Adipocyte (in vitro differentiated cells): ENCODE data around the gene SIDT1.
"Not testable (repeated sequence)": the region's sequence is repeated elsewhere in the genome, so short reads cannot be mapped to it uniquely, and the experiment has no call there.

ENCODE experiments used
- DNase-seq: peaks from one replicate; pipeline ENCODE4 v3.0.0-alpha.2; 2015; ENCODE audit warnings: low read depth
- H3K27me3 ChIP-seq: replicated peaks from 2 replicates; pipeline ENCODE4 v1.7.0; 2013; ENCODE audit warnings: mild to moderate bottlenecking, low read length, moderate library complexity; ENCODE audit not compliant: control insufficient read depth, insufficient read depth
- H3K36me3 ChIP-seq: 2 replicates; pipeline ENCODE4 v1.7.0; 2013; ENCODE audit warnings: low read length, mild to moderate bottlenecking, moderate library complexity; ENCODE audit not compliant: control insufficient read depth, insufficient read depth, severe bottlenecking
- H3K4me1 ChIP-seq: 2 replicates; pipeline ENCODE4 v1.7.0; 2013; ENCODE audit warnings: mild to moderate bottlenecking, low read length, moderate library complexity; ENCODE audit not compliant: control insufficient read depth, insufficient read depth
- H3K4me3 ChIP-seq: 2 replicates; pipeline ENCODE4 v1.7.0; 2013; ENCODE audit warnings: mild to moderate bottlenecking, low read length, moderate library complexity
- H3K9ac ChIP-seq: 2 replicates; pipeline ENCODE4 v1.7.0; 2013; ENCODE audit warnings: mild to moderate bottlenecking, low read length, moderate library complexity
- H3K9me3 ChIP-seq: 2 replicates; pipeline ENCODE4 v1.7.0; 2013; ENCODE audit warnings: mild to moderate bottlenecking, low read length, moderate library complexity; ENCODE audit not compliant: control insufficient read depth

SIDT1 gene

DNA sequence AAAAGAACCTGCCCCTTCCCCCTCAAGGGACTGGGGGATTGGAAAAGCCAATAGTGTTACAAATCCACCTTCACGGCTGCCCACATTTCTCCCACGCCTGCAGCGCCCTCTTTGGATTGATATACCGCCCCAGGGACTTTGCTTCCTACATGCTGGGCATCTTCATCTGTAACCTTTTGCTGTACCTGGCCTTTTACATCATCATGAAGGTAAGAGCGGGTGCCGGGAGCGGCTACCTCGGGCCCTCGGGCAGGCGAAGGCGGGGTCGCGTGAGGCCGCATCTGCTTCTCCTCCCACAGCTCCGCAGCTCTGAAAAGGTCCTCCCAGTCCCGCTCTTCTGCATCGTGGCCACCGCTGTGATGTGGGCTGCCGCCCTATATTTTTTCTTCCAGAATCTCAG is 91.0 kb downstream of the SIDT1 start:
- Histone ChIP-seq H3K27me3 (peaks cover 12% of the 10 kb centered on the region), H3K9me3 (no peaks in the 10 kb centered on the region), H3K9ac (no peak overlapping the region), H3K4me1 (peaks cover 2% of the 10 kb centered on the region), H3K36me3 (no peaks in the 10 kb centered on the region), H3K4me3 (peak overlapping the region; percentile 37)
- no peak for DNase-seq

DNA sequence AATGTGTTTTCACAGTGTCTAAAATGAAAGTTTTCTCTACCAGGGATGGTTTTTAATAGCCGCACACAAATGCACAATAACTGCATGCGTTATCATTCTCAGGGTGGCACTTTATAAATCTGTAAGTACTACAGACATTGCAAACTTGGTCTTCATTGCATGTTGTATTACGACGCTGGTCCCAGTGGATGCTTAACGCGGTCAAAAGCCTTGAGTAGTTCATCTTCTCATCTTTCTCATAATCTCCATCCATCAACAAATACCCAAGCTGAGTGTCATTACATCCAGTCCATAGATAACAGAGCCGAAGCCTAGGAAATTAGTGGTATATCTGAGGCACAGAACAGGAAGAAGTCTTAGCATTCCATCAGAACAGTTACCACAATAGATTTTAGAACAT is 91.5 kb downstream of the SIDT1 start:
- Histone ChIP-seq H3K36me3 (no peaks in the 10 kb centered on the region), H3K4me1 (peaks cover 2% of the 10 kb centered on the region), H3K27me3 (peaks cover 12% of the 10 kb centered on the region), H3K9me3 (no peaks in the 10 kb centered on the region), H3K9ac (no peak overlapping the region), H3K4me3 (peak overlapping the region; percentile 37)
- no peak for DNase-seq

DNA sequence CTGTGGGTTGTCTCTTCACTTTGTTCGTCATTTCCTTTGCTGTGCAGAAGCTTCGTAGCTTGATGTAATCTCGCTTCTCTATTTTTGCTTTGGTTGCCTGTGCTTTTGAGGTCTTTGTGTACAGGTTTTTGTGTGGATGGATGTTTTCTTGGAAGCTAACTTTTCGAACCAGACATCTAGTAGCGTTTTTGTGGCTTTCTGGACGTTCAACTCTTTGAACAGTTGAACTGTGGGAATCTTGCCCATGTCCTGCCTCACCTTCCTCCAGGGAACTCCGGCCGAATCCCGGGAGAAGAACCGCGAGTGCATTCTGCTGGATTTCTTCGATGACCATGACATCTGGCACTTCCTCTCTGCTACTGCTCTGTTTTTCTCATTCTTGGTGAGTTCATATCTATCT is 93.5 kb downstream of the SIDT1 start:
- Histone ChIP-seq H3K36me3 (no peaks in the 10 kb centered on the region), H3K27me3 (peaks cover 12% of the 10 kb centered on the region), H3K4me1 (peaks cover 2% of the 10 kb centered on the region), H3K9ac (no peak overlapping the region), H3K4me3 (no peak overlapping the region), H3K9me3 (no peaks in the 10 kb centered on the region)
- no peak for DNase-seq

DNA sequence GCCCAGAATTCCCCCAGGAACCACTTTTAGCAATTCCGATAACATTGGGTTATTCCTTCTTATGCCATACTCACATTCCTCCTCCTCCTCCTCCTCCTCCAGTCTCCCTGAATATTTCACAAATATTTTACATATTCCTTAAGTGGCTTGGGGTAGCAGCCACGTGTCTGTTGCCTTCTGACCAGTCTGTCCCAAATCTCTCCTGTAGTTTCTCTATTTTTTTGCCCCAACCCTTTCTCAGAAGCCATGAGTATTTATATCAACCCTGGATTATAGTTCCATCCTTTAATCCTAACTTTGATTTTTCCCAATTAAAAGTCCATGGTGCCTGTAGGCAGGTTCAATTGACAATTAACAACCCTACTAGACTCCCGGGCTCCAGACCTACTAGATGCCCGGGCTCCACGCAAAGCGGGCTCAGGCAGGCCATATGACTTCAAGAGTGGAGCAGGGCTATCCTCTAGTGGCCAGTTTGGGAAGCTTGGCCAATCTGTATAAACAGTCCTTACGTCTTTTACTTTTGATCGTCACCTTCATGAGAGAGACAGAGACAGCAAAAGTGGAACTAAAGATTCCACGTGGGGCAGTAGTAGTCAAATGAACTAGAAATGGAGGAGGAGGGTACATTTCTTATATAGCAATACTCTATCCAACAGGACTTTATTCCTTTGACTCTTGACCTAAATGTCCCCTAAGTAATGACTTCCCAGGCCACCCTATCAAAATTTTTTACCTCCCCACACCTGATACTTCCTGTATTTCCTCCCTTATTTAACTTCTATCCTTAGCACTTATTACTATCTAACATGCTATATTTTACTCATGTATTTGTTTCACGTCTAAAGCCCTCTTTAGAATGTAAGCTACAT is 94.4 kb downstream of the SIDT1 start:
- Histone ChIP-seq H3K36me3 (no peaks in the 10 kb centered on the region), H3K27me3 (peaks cover 12% of the 10 kb centered on the region), H3K9me3 (no peaks in the 10 kb centered on the region), H3K4me1 (peaks cover 2% of the 10 kb centered on the region), H3K4me3 (peak overlapping the region; percentile 60), H3K9ac (peak overlapping the region; percentile 33)
- DNase-seq = peak; percentile 83

DNA sequence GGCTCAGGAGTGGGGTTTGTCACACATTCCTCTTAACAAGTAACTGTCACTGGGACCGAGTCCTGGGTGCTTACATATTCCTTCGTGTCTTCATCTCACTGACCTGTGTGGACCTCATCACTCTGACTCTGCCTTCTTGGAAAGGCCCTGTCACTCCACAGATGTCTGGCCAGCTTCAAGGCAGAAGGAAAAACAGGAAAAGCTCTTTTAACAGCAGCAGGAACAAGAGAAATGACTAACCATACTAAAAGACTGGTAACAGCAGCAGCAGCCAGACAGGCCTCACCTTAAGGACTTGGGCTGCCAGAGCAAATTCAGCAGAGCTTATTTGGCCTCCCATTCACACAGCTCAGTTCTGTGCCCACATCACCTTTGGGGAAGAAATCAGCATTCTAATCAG is 96.0 kb downstream of the SIDT1 start:
- peaks cover 10% of the 10 kb centered on the region for H3K27me3 ChIP-seq
- H3K9ac ChIP-seq = no peak overlapping the region
- H3K4me3 ChIP-seq = no peak overlapping the region
- no peak for DNase-seq
- H3K9me3 ChIP-seq = no peaks in the 10 kb centered on the region
- H3K4me1 ChIP-seq = peaks cover 2% of the 10 kb centered on the region
- H3K36me3 ChIP-seq = no peaks in the 10 kb centered on the region

DNA sequence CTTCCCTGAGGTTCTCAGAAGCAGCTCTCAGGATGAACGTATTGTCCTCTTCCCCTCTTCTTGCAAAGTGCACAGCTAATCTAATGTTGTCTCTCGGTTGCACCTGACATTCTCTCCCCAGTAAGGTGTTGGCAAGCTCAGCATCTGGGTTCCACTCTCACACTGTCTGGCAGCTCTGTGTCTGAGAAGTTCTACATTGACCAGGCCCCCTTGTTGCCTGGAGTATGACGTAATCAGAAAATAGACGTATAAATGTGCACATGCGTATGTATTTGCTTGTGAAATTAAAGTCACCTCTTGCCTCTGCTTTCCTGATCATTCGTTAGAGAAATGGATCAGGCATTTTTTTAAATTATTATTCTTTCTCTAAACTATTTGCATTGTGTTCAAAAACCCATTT is 96.4 kb downstream of the SIDT1 start:
- peaks cover 6% of the 10 kb centered on the region for H3K27me3 ChIP-seq
- H3K9me3 ChIP-seq = no peaks in the 10 kb centered on the region
- H3K36me3 ChIP-seq = no peaks in the 10 kb centered on the region
- no peak overlapping the region for H3K4me3 ChIP-seq
- no peak overlapping the region for H3K9ac ChIP-seq
- H3K4me1 ChIP-seq = peaks cover 2% of the 10 kb centered on the region
- DNase-seq = no peak

DNA sequence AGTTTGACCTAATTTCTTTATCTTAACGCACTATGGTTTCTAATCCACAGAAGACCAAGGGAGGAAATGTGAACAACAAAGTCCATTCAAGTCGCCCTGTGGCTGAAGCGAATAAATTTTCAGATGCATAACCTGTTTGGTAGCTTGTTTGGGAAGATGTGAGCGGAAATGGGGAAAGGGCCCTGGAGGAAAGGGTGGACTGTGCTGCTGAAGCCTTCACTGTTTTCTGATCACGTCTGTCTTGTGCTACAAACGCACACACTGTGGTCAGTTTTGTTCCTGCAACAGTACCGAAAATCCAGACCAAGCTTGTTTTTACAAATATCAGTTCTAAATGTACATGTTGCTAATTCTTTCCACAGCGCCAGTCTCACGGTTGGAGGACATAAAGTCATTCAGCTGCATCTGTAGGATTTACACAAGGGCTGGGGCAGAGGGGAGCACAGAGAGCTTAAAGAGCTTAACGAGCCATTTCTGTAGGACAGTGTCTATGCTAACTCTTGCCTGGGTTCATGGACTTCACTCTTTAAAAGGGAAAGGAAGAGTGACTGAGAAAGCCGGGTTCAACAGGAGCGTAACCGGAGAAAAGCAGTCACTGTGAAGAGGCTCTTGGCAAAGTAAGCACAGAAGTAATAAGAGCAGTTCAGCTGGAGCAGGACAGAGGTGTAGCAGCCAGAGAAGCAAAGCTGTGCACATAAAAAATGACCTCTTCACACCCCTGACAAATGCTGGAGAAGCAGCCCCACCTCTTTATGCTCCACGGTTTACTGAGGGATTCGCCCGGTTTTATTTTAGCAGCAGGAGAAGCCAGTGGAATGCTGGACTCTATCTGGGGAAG is 97.4 kb downstream of the SIDT1 start:
- H3K4me3 ChIP-seq = peak overlapping the region; percentile 28
- no peaks in the 10 kb centered on the region for H3K36me3 ChIP-seq
- H3K4me1 ChIP-seq = peaks cover 2% of the 10 kb centered on the region
- H3K9me3 ChIP-seq = no peaks in the 10 kb centered on the region
- no peaks in the 10 kb centered on the region for H3K27me3 ChIP-seq
- no peak overlapping the region for H3K9ac ChIP-seq
- DNase-seq = no peak

DNA sequence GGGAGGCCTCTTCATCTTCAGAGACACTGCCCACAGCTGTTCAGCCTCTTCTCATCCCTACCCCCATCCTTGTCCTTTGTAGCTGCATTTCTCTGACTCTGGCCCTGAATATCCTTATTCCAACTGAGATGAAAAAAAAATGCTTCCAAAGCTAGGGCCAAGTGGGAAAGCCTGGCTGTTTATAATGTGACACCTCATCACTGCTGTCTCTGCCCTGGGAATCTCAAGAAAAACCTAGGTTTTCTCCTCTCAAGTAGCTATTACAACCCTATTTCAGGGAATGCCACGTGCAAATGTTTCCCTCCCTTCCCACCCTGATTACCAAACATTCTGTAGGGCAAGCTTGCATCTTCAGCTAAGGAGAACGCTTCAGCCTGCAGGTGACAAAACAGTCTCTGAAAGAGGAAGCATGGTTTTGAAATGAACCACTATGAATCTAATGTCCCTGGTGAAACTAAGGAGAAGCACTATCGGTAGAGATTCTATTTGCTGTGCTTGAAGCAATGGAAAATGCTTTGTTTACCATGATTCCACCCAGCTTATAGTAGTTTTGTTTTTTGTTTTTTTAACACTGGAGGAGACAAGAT is 98.7 kb downstream of the SIDT1 start:
- H3K4me1 ChIP-seq = peaks cover 2% of the 10 kb centered on the region
- no peaks in the 10 kb centered on the region for H3K27me3 ChIP-seq
- no peak for DNase-seq
- no peak overlapping the region for H3K9ac ChIP-seq
- H3K9me3 ChIP-seq = no peaks in the 10 kb centered on the region
- H3K36me3 ChIP-seq = no peaks in the 10 kb centered on the region
- H3K4me3 ChIP-seq = no peak overlapping the region

DNA sequence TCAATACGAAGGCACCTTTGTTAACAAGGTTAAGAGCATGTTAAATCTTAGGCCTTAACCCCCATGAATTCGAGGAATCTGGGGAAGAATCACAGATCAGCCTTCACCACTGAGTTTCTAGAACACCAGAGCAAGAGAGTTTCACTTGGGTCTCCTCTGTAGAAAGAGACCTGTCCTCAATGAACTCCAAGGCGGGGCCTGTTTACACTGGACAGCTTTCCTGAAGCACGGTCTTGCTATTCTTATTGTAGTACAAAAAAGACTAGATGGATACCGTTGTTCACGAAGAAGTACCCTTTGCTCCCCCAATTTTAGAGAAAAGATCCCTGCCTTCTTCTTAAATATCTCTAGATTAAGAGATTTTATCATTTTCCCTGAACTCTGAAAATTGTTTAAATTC is 99.2 kb downstream of the SIDT1 start:
- no peak for DNase-seq
- Histone ChIP-seq H3K4me3 (no peak overlapping the region), H3K4me1 (peaks cover 2% of the 10 kb centered on the region), H3K27me3 (no peaks in the 10 kb centered on the region), H3K36me3 (no peaks in the 10 kb centered on the region), H3K9ac (no peak overlapping the region), H3K9me3 (no peaks in the 10 kb centered on the region)

DNA sequence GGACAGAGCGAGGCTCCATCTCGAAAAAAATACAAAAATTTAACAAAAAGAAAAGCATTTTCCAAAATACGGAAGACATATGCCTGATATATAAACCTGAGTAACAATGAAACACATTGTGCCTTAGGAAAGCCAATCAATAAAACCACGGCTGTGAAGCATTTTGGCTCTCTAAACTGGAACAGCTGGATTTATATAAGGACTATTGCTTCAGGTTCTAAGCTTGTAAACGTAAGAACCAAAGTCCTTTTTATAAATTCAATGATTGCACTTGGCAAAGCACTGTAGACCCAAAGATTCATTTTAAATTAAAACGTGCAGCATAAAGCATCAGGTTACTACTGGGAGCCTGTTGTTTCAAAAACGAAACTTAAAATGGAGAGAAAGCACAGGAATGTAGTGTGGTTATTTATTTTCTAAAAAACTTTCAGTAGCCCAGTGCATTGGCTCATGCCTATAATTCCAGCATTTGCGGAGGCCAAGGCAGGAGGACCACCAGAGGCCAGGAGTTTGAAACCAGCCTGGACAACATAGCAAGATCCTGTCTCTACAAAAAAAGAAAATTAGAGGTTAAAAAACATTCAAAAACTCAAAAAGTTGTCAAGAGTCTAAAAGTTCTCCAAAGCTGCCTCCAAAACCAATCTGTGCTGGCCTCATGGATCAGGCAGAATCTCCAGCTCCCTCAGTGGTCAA is 102.6 kb downstream of the SIDT1 start:
- DNase-seq = peak; percentile 10
- no peaks in the 10 kb centered on the region for H3K36me3 ChIP-seq
- H3K27me3 ChIP-seq = no peaks in the 10 kb centered on the region
- H3K9ac ChIP-seq = no peak overlapping the region
- no peaks in the 10 kb centered on the region for H3K9me3 ChIP-seq
- H3K4me3 ChIP-seq = no peak overlapping the region
- no peaks in the 10 kb centered on the region for H3K4me1 ChIP-seq

DNA sequence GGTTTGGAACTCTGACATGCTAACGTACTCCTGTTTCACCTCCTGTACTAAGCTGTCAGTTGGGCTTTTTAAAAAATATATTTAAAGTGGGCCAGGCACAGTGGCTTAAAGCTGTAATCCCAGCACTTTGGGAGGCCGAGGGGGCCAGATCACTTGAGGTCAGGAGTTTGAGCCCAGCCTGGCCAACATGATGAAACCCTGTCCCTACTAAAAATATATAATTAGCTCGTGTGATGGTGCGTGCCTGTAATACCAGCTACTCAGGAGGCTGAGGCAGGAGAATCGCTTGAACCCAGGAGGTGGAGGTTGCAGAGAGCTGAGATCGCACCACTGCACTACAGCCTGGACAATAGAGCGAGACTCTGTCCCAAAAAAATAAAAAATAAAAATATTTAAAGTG is 103.7 kb downstream of the SIDT1 start:
- H3K4me3 ChIP-seq, H3K36me3 ChIP-seq, H3K9me3 ChIP-seq, H3K4me1 ChIP-seq, H3K9ac ChIP-seq, H3K27me3 ChIP-seq, DNase-seq: not testable (repeated sequence)
